OCI-LY7 (cell line): Measurements from ENCODE around the gene UCK2. TPM values are rescaled to one million over a fixed set of nuclear protein-coding genes. Genes with fewer than 3 reads are reported as not detected.

Source experiments
- BruUV-seq: library from RNA; stranded (reverse); fragments of 400-500 nt; replicated peaks from 2 replicates; lab custom pipeline; 2021; lab: Mats Ljungman, UMichigan
- CTCF ChIA-PET: fragments of 300-600 bp; sonication (Branson Sonifier 250); formaldehyde crosslinking; loops from one replicate; lab custom pipeline; 2022; ENCODE audit warnings: antibody characterized with exemption; ENCODE audit not compliant: unreplicated experiment; lab: Charles Lee
- POLR2A ChIA-PET: fragments of 300-600 bp; sonication (Branson Sonifier 250); formaldehyde crosslinking; loops from one replicate; lab custom pipeline; 2022; ENCODE audit warnings: antibody characterized with exemption; lab: Charles Lee
- DNase-seq: peaks from one replicate; pipeline ENCODE4 v3.0.0-alpha.2; 2015; ENCODE audit warnings: low spot score
- H2AFZ ChIP-seq: fragments of 200-600 bp; sonication (generic), shearing (Covaris generic); 2 replicates; pipeline ENCODE4 v1.6.1; 2014; ENCODE audit warnings: mild to moderate bottlenecking, antibody characterized with exemption, low read length, moderate library complexity
- H3K27ac ChIP-seq: fragments of 200-600 bp; sonication (generic); 2 replicates; pipeline ENCODE4 v1.5.1; 2014; ENCODE audit warnings: mixed run types, low read depth, mild to moderate bottlenecking, moderate library complexity, low read length, inconsistent platforms; ENCODE audit not compliant: poor library complexity, severe bottlenecking
- H3K36me3 ChIP-seq: fragments of 200-600 bp; sonication (generic); 2 replicates; pipeline ENCODE4 v1.6.1; 2014; ENCODE audit warnings: mild to moderate bottlenecking, antibody characterized with exemption, low read length, moderate library complexity, mixed read lengths; ENCODE audit not compliant: insufficient read depth
- H3K4me1 ChIP-seq: fragments of 200-600 bp; sonication (generic); 2 replicates; pipeline ENCODE4 v1.5.1; 2014; ENCODE audit warnings: mild to moderate bottlenecking, low read length; ENCODE audit not compliant: insufficient read depth, poor library complexity, severe bottlenecking
- H3K4me2 ChIP-seq: fragments of 200-600 bp; sonication (generic); 2 replicates; pipeline ENCODE4 v1.6.1; 2014; ENCODE audit warnings: mild to moderate bottlenecking, low read length
- H3K4me3 ChIP-seq: fragments of 200-600 bp; sonication (generic); 2 replicates; pipeline ENCODE4 v1.5.1; 2014; ENCODE audit warnings: mild to moderate bottlenecking, low read depth, low read length; ENCODE audit not compliant: poor library complexity, severe bottlenecking
- H3K79me2 ChIP-seq: fragments of 200-600 bp; sonication (generic); 2 replicates; pipeline ENCODE4 v1.6.1; 2016; ENCODE audit warnings: low read depth, mild to moderate bottlenecking, low read length, moderate library complexity, mixed read lengths; ENCODE audit not compliant: insufficient read depth
- H3K9me2 ChIP-seq: fragments of 200-600 bp; sonication (generic); 2 replicates; pipeline ENCODE4 v1.6.1; 2016; ENCODE audit warnings: mild to moderate bottlenecking, low read length, mixed read lengths; ENCODE audit not compliant: insufficient read depth
- H3K9me3 ChIP-seq: fragments of 200-600 bp; sonication (generic); 2 replicates; pipeline ENCODE4 v1.6.1; 2014; ENCODE audit warnings: mild to moderate bottlenecking, mixed run types, low read length, mixed read lengths
- H4K20me1 ChIP-seq: fragments of 200-600 bp; sonication (generic); 2 replicates; pipeline ENCODE4 v1.6.1; 2014; ENCODE audit warnings: mild to moderate bottlenecking, antibody characterized with exemption, low read length, moderate library complexity, mixed read lengths; ENCODE audit not compliant: insufficient read depth
- EZH2phosphoT487 ChIP-seq: fragments of 200-600 bp; sonication (generic); IDR thresholded peaks from 2 replicates; pipeline ENCODE4 v1.6.1; 2018; ENCODE audit warnings: low read depth, borderline replicate concordance, mild to moderate bottlenecking, mixed run types, antibody characterized with exemption, low read length, moderate library complexity, mixed read lengths
- intact Hi-C: fragments of 100-400 bp; cut with micrococcal nuclease; formaldehyde crosslinking; loops from one replicate; pipeline ENCODE4 v1.10.0; 2022; ENCODE audit not compliant: unreplicated experiment
- total RNA-seq, 2 experiments: library from RNA; depleted of rRNA in 1 of 2; stranded (reverse); fragments of >200 nt in 1 of 2; shearing (Covaris generic) in 1 of 2; gene quantifications; 2 replicates each; pipeline ENCODE4 v1.2.3, GENCODE V29; 2014 to 2022
- TF ChIP-seq, protein P1 (sequence below): fragments of 200-600 bp; sonication (generic); conservative IDR thresholded peaks from 2 replicates; pipeline ENCODE4 v1.5.1; 2014; ENCODE audit warnings: mild to moderate bottlenecking, antibody characterized with exemption, low read length, moderate library complexity, mixed read lengths

The UCK2 gene
- total RNA-seq, 2 experiments from 2014 or later: 66.0 to 75.8 TPM

DNA sequence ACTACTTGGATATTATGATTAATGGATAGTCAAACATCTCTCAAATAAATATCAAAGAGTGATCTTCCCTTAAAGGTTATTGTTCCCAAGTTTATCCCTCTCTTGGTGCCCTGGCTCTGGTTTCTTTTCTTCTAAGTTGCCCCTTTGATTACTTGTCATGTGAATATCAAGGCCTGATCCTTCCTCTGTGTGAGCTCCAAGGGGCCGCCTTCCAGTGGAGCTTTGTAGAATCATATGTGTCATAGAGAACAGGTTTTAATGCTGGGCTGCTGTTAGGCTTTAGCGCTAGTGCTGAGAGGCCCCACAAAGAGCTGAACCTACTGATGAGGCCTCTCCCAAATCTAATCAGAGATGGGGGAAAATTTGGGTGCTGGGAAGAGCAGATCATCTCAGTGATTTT lies 25.5 kb downstream of the UCK2 start:
- Histone ChIP-seq H3K4me2 (no peak overlapping the region), H3K79me2 (peaks cover 87% of the 10 kb centered on the region), H2AFZ (no peak overlapping the region), H3K9me3 (no peaks in the 10 kb centered on the region), H3K27ac (no peak overlapping the region), H3K4me1 (peaks cover 8% of the 10 kb centered on the region), H4K20me1 (peaks cover 20% of the 10 kb centered on the region; the same call in 1 of the 2 replicates), H3K36me3 (peaks cover 10% of the 10 kb centered on the region), H3K9me2 (no peaks in the 10 kb centered on the region), H3K4me3 (no peak overlapping the region)
- intact Hi-C loops: no loop called here
- POLR2A ChIA-PET: interaction anchor here (0.7 kb wide), 1 partner anchor 84 kb away, joined by 3 read pairs; the partner anchor contains the start of gene TMCO1
- CTCF ChIA-PET: no interaction called here
- TF ChIP-seq, protein P1, sequence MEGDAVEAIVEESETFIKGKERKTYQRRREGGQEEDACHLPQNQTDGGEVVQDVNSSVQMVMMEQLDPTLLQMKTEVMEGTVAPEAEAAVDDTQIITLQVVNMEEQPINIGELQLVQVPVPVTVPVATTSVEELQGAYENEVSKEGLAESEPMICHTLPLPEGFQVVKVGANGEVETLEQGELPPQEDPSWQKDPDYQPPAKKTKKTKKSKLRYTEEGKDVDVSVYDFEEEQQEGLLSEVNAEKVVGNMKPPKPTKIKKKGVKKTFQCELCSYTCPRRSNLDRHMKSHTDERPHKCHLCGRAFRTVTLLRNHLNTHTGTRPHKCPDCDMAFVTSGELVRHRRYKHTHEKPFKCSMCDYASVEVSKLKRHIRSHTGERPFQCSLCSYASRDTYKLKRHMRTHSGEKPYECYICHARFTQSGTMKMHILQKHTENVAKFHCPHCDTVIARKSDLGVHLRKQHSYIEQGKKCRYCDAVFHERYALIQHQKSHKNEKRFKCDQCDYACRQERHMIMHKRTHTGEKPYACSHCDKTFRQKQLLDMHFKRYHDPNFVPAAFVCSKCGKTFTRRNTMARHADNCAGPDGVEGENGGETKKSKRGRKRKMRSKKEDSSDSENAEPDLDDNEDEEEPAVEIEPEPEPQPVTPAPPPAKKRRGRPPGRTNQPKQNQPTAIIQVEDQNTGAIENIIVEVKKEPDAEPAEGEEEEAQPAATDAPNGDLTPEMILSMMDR: no peak
- TF ChIP-seq EZH2phosphoT487: no peak
- BruUV-seq: no TSS peak
- no peak for DNase-seq

DNA sequence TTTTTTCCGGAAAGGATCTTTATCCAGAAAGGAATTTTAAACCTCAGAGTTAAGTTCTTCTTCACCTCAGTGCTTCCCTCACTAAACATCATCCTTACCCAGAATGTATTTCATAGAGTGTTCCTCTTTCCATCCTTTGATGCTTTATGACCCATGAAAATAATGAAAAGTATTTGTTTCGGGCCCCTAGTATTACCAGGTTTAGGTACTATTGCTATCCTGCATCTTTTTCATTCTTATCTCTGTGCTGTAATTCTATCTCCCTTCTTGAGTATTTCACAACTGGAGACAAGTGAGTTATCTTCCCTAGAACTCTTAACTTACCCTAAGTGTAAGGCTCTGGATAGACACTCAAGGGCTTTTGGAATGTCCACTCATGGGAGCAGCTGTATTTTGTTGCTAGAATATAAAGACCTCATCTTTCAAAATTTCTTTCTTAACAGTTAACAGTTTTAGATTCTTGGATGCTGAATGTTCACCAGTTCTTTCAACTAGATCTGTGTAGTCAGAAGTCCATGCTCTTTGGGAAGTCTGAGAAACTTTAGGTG lies 26.2 kb downstream of the UCK2 start:
- H3K4me1 ChIP-seq: peaks cover 8% of the 10 kb centered on the region
- H3K9me3 ChIP-seq: no peaks in the 10 kb centered on the region
- no peak for TF ChIP-seq EZH2phosphoT487
- TF ChIP-seq, protein P1: no peak
- peaks cover 3% of the 10 kb centered on the region; the same call in 1 of the 2 replicates for H3K36me3 ChIP-seq
- intact Hi-C loops: no loop called here
- peaks cover 83% of the 10 kb centered on the region for H3K79me2 ChIP-seq
- no peak overlapping the region for H2AFZ ChIP-seq
- peaks cover 20% of the 10 kb centered on the region; the same call in 1 of the 2 replicates for H4K20me1 ChIP-seq
- no peaks in the 10 kb centered on the region for H3K9me2 ChIP-seq
- DNase-seq: no peak
- ChIA-PET POLR2A (no interaction called here), CTCF (no interaction called here)
- no TSS peak for BruUV-seq
- H3K4me2 ChIP-seq: no peak overlapping the region
- H3K27ac ChIP-seq: no peak overlapping the region
- H3K4me3 ChIP-seq: no peak overlapping the region
